Subcutaneous adipose tissue (tissue), 4 donors: ENCODE results near the gene CAMTA1. TPM values are rescaled to one million over a fixed set of nuclear protein-coding genes. Genes with fewer than 3 reads are reported as not detected.

Source experiments
- total RNA-seq, 4 donors: library from RNA; depleted of rRNA; stranded (reverse); fragments of >200 nt; gene quantifications; one replicate each; pipeline ENCODE4 v1.1.0, GENCODE V29; 2016
- TF ChIP-seq, protein P1 (sequence below): fragments of 450-650 bp; IDR thresholded peaks from one replicate; pipeline ENCODE4 v1.5.1; 2016; ENCODE audit warnings: low read depth, mild to moderate bottlenecking, control low read depth, antibody characterized with exemption, moderate library complexity

The CAMTA1 gene
- total RNA-seq, 4 donors from 2014 or later: 58.6 to 82.5 (median 78.0) TPM

DNA sequence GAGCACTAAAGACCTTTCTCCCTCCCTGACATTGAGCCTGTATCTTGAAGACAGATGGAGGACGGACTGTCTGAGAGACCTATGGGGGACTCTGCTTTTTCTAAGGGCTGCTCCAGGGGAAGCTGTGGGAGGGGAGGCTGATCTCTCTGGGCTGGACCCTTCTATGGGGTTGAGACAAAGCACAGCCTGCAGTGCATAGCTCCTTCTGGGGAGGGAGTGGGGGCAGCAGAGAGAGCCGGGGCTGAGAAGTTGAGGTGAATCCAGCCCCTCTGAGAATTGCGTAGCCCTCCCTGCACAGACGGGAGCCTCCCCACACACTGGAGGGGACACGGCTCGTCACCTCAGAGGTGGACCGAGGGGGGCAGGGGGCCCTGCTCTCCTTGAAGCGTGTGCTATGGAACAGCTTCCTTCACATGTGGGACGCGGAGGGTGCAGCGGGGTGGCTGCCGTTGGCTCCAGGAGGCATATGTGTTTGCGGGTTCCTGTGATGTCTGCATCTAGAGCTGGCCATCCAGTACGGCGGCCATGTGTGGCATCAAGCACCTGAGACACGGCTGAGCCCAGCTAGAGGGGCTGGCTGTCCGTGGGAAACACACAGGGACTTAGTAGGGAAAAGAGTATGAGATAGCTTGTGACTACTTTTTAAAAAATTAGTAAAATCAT lies 299.1 kb downstream of the CAMTA1 start:
- TF ChIP-seq, protein P1, sequence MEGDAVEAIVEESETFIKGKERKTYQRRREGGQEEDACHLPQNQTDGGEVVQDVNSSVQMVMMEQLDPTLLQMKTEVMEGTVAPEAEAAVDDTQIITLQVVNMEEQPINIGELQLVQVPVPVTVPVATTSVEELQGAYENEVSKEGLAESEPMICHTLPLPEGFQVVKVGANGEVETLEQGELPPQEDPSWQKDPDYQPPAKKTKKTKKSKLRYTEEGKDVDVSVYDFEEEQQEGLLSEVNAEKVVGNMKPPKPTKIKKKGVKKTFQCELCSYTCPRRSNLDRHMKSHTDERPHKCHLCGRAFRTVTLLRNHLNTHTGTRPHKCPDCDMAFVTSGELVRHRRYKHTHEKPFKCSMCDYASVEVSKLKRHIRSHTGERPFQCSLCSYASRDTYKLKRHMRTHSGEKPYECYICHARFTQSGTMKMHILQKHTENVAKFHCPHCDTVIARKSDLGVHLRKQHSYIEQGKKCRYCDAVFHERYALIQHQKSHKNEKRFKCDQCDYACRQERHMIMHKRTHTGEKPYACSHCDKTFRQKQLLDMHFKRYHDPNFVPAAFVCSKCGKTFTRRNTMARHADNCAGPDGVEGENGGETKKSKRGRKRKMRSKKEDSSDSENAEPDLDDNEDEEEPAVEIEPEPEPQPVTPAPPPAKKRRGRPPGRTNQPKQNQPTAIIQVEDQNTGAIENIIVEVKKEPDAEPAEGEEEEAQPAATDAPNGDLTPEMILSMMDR: no peak

DNA sequence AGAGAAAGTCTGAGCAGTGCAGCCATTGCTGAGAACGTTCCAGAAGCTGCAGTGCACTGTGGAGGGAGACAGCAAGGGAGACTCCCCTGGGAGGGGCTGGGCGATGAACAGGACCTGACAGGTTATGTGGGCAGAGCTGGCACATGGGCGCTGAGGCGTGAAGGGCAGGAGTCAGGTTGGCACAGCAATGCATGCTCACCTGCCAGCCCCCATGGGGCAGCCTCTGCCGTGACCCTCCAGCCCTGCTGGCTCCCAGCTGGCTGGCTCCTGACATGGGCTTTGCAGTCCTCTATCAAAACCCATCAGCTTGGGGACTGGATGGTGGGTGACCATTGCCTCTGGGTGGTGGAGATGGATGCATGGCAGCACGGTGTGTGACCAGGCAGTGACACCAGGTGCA lies 300.3 kb downstream of the CAMTA1 start:
- TF ChIP-seq, protein P1: no peak

DNA sequence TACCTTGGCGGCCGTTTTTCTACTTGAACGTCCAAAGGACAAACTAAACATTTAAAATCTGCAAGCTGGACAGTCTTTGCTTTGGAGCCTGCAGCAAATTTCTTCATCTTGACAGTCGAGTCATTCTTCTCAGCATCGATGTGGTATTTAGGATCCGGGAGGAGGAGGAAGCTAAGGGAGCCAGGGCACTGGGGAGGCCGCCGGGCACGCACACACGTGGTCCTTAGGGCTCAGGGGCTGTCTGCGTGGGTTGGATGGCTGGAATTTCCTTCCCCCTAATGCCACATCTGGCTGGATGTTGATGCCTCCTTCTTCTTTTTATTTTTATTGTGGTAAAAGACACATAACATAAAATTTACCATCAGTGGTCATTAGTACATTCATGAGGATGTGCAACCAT lies 300.9 kb downstream of the CAMTA1 start:
- TF ChIP-seq, protein P1: no peak

DNA sequence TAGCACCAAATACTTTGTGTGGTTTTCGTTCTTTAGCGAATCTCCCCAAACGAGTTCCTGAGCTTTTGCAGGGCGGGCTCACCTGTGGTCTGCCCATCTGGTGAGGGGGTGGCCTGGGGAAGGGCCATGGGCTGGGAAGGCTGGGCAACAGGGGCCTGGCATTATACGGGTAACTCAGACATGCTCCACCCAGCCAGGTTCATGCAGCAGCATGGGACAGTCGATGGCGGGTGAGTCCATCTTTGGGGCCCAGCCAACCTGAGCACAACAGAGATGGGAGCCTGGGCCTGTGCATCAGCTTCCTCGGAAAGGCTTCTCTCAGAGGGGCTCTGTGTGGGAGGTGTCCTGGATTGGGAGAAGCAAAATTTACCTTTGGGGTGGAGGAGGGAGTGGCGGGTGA lies 302.6 kb downstream of the CAMTA1 start:
- TF ChIP-seq, protein P1: no peak

DNA sequence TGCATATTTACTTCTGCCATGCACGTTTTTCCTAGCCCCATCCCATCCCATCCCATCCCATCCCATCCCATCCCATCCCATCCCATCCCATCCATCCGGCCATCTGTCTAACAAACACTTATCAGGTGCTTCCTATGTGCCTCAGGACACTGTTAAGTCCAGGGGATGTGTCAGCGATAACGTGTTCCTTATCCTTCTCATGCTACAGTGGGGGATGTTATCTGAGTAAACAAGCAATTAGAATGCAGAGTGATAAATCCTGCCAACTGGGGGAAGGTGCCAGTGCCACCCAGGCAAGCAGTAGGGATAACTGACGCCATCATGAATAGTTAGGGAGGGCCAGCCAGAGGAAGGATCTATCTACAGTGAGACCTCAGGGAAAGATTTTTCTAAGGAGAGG lies 304.2 kb downstream of the CAMTA1 start:
- TF ChIP-seq, protein P1: no peak

DNA sequence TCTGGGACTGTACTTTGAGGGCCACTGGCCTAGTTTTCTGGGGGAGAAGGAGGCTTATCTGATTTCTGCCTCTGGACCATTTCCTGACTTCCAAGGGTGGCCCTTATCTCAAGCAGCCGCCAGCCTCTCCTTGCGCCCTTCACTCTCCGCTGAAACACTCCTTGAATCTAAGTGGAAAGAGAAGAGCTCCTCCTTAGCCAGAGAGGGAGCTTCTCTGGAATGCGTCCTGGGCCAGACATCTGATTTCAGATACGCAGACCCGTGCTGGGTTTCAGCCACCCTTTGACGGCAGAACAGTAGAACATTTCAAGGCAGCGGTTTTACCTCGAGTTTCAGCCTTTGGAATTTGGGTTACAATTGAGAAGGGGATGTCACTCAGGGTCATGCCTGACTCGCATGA lies 308.0 kb downstream of the CAMTA1 start:
- TF ChIP-seq, protein P1: no peak

DNA sequence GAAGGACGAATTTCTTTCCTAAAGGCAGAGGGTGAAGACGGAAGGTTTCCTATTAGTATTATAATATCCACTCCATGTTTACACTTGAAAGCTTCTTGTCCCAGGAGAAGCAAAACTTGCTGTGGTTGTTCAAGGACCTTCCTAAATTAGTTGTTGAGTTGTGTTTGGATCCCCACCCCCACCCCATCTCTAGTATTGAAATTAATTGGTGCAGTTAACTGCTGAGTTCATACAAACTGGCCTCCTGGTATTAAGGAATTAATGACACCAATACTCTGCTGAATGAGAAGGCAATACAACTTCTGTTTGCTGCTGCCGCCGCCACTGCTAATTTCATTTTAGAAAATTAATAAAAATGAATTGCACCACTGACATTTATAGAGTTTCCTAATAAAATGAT lies 308.8 kb downstream of the CAMTA1 start:
- TF ChIP-seq, protein P1: no peak
